ENCODE measurements around the gene GRM4.

DNA sequence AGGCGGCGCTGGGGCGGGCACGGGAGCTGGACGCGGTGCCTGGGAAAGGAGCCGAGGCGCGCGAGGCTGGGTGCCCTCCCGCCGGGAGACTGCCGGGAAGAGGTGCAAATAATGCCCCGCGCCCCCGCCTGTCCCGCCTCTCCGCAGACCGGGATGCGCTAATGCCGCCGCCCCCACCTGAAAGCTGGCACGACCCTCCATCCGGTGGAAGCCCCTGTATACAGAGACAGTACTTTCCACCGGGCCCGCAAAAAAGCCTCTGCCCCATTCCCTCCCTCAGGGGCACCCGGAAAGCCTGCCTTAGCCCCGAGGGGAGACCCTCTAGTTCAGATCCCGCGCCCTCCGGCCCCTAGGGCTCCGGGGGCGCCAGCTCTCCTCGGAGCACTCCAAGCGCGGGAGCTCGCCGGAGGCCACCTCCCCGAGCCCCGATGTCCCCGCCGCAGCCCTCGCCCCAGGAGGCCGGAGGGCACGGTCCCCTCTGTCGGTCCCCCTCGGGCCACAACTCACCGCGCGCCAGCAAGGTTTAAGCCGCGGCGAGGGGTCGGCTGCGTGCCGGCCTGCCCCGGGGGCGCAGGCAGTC is 1.2 kb downstream of the GRM4 start:
- TF ChIP-seq, protein P1, sequence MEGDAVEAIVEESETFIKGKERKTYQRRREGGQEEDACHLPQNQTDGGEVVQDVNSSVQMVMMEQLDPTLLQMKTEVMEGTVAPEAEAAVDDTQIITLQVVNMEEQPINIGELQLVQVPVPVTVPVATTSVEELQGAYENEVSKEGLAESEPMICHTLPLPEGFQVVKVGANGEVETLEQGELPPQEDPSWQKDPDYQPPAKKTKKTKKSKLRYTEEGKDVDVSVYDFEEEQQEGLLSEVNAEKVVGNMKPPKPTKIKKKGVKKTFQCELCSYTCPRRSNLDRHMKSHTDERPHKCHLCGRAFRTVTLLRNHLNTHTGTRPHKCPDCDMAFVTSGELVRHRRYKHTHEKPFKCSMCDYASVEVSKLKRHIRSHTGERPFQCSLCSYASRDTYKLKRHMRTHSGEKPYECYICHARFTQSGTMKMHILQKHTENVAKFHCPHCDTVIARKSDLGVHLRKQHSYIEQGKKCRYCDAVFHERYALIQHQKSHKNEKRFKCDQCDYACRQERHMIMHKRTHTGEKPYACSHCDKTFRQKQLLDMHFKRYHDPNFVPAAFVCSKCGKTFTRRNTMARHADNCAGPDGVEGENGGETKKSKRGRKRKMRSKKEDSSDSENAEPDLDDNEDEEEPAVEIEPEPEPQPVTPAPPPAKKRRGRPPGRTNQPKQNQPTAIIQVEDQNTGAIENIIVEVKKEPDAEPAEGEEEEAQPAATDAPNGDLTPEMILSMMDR (conservative IDR thresholded peaks at IDR 0.05): no peak
- no peak for TF ChIP-seq EZH2 (IDR thresholded peaks at IDR 0.05; ENCODE audit: low read depth)

Data from PC-9 (cell line).